Umbilical cord (tissue), 2 donors: ENCODE measurements around the gene DIPK1A. TPM values are rescaled to one million over a fixed set of nuclear protein-coding genes. Genes with fewer than 3 reads are reported as not detected.

Experiments used
- DNase-seq: peaks from one replicate; pipeline ENCODE4 v3.0.0-alpha.2; 2015; ENCODE audit warnings: low spot score
- total RNA-seq: library from RNA; depleted of rRNA; stranded (reverse); fragments of >200 nt; gene quantifications from one replicate; pipeline ENCODE4 v1.2.3, GENCODE V29; 2014; ENCODE audit warnings: low replicate concordance; ENCODE audit not compliant: insufficient read depth

DIPK1A gene
- total RNA-seq, 1 donor from 2014 or later = 9.6 TPM

- no peak for DNase-seq
Observed at GRCh38 chr1:92803140-92803887, 157.9 kb downstream of the DIPK1A start.

- no peak for DNase-seq
Observed at GRCh38 chr1:92797961-92798360, 163.3 kb downstream of the DIPK1A start.

GRCh38 chr1:92797297-92797696 is 164.0 kb downstream of the DIPK1A start:
- DNase-seq = no peak

- no peak for DNase-seq
Observed at GRCh38 chr1:92795166-92795565, 166.1 kb downstream of the DIPK1A start.

- no peak for DNase-seq
Observed at GRCh38 chr1:92792340-92792782, 168.9 kb downstream of the DIPK1A start.

Other genes with a start within 250 kb of the DIPK1A start
- 105 TPM for gene EVI5, start 176.4 kb downstream of the DIPK1A start, total RNA-seq
- 1,496 TPM for gene RPL5, start 129.4 kb downstream of the DIPK1A start, total RNA-seq
- gene MTF2, start 117.8 kb upstream of the DIPK1A start, total RNA-seq = 49.4 TPM
- gene TMED5, start 219.0 kb upstream of the DIPK1A start, total RNA-seq = 46.5 TPM
- gene CCDC18, start 219.3 kb upstream of the DIPK1A start, total RNA-seq = 2.4 TPM